AG04449 (cell line): ENCODE measurements around the gene C8A.

Source experiments
- CTCF ChIA-PET: fragments of 350-600 bp; formaldehyde crosslinking; extraction: SDS; loops from one replicate; lab custom pipeline; 2021; ENCODE audit warnings: antibody characterized with exemption; lab: Yijun Ruan, JAX
- POLR2A ChIA-PET: fragments of 400-600, 350-600 bp; formaldehyde crosslinking; extraction: SDS; loops from one replicate; lab custom pipeline; 2020; ENCODE audit warnings: antibody characterized with exemption, inconsistent platforms; lab: Yijun Ruan, JAX
- DNase-seq: peaks from one replicate; pipeline ENCODE4 v3.0.0-alpha.2; 2010; ENCODE audit warnings: low read depth, low spot score
- H3K4me3 ChIP-seq: 2 replicates; pipeline ENCODE4 v1.5.1; 2011; ENCODE audit warnings: low read depth, mild to moderate bottlenecking, control low read depth, low read length
- CTCF ChIP-seq: IDR thresholded peaks from one replicate; pipeline ENCODE4 v1.5.1; 2011; ENCODE audit warnings: mild to moderate bottlenecking, moderate library complexity, low read length, control low read depth, inconsistent platforms; ENCODE audit not compliant: insufficient read depth; ENCODE audit errors: missing control alignments

C8A gene

GRCh38 chr1:56864430-56864829 lies 9.8 kb downstream of the C8A start:
- no peak for DNase-seq
- CTCF ChIA-PET = no interaction called here

GRCh38 chr1:56866656-56867055 lies 12.1 kb downstream of the C8A start:
- POLR2A ChIA-PET = no interaction called here
- no peak for TF ChIP-seq CTCF
- peak; percentile 81 for DNase-seq
- H3K4me3 ChIP-seq = no peak overlapping the region
- CTCF ChIA-PET = interaction anchor here (1.8 kb wide), 1 partner anchor 36 kb away, joined by 12 read pairs; no protein-coding TSS in a partner anchor

More at GRCh38 chr1:56864430-56864829, 9.8 kb downstream of the C8A start:
- POLR2A ChIA-PET = no interaction called here
- TF ChIP-seq CTCF = no peak
- no peak overlapping the region for H3K4me3 ChIP-seq

- DNase-seq = no peak
- TF ChIP-seq CTCF = no peak
- ChIA-PET POLR2A (no interaction called here), CTCF (interaction anchor here (1.8 kb wide), 1 partner anchor 36 kb away, joined by 12 read pairs; no protein-coding TSS in a partner anchor)
- no peak overlapping the region for H3K4me3 ChIP-seq
These were observed 12.9 kb downstream of the C8A start for GRCh38 chr1:56867491-56867890.

- H3K4me3 ChIP-seq = no peak overlapping the region
- no peak for DNase-seq
- POLR2A ChIA-PET = no interaction called here
- CTCF ChIA-PET = no interaction called here
- no peak for TF ChIP-seq CTCF
These were observed 14.2 kb downstream of the C8A start for GRCh38 chr1:56868761-56869160.

- no peak for TF ChIP-seq CTCF
- peak; percentile 7 for DNase-seq
- H3K4me3 ChIP-seq = no peak overlapping the region
- ChIA-PET POLR2A (no interaction called here), CTCF (no interaction called here)
These were observed 18.0 kb downstream of the C8A start for GRCh38 chr1:56872597-56872996.

GRCh38 chr1:56873213-56873612 lies 18.6 kb downstream of the C8A start:
- ChIA-PET POLR2A (no interaction called here), CTCF (no interaction called here)
- TF ChIP-seq CTCF = no peak

More at GRCh38 chr1:56873213-56873612, 18.6 kb downstream of the C8A start:
- DNase-seq = no peak
- no peak overlapping the region for H3K4me3 ChIP-seq
